Panc1 (cell line): ENCODE data around the gene TNFRSF14. TPM values are rescaled to one million over a fixed set of nuclear protein-coding genes. Genes with fewer than 3 reads are reported as not detected.

ENCODE experiments used
- ATAC-seq: fragments of 200-7000 bp; cut with Tn5 transposase; 2 replicates; pipeline ENCODE4 v1.9.1; 2020; ENCODE audit warnings: mild to moderate bottlenecking, moderate library complexity
- BruUV-seq: library from RNA; stranded (reverse); fragments of 400-500 nt; replicated peaks from 2 replicates; lab custom pipeline; 2021; lab: Mats Ljungman, UMichigan
- CTCF ChIA-PET: fragments of 300-600 bp; sonication (Branson Sonifier 250); formaldehyde crosslinking; loops from one replicate; lab custom pipeline; 2022; ENCODE audit warnings: antibody characterized with exemption; lab: Charles Lee
- POLR2A ChIA-PET: fragments of 300-600 bp; sonication (Branson Sonifier 250); formaldehyde crosslinking; loops from one replicate; lab custom pipeline; 2022; ENCODE audit warnings: antibody characterized with exemption; lab: Charles Lee
- DNase-seq: peaks from one replicate; pipeline ENCODE4 v3.0.0-alpha.2; 2010; ENCODE audit warnings: low read depth, low spot score
- H3K27ac ChIP-seq: 2 replicates; pipeline ENCODE4 v1.5.1; 2011; ENCODE audit warnings: mild to moderate bottlenecking, low read length, inconsistent platforms
- H3K27me3 ChIP-seq: fragments of 200-500 bp; sonication (Bioruptor generic); 2 replicates; pipeline ENCODE4 v1.6.0; 2014; ENCODE audit warnings: low read length, inconsistent platforms; ENCODE audit not compliant: control insufficient read depth, insufficient read depth
- H3K36me3 ChIP-seq: fragments of 200-500 bp; sonication (Bioruptor generic); 2 replicates; pipeline ENCODE4 v1.5.1; 2014; ENCODE audit warnings: inconsistent platforms, mild to moderate bottlenecking, low read length, moderate library complexity; ENCODE audit not compliant: control insufficient read depth, insufficient read depth
- H3K4me1 ChIP-seq: 2 replicates; pipeline ENCODE4 v1.5.1; 2011; ENCODE audit warnings: inconsistent platforms, mild to moderate bottlenecking, low read length, moderate library complexity; ENCODE audit not compliant: control insufficient read depth, insufficient read depth
- H3K4me3 ChIP-seq, 2 experiments: 2 replicates each; pipeline ENCODE4 v1.5.1; 2011 to 2012; ENCODE audit warnings: low read depth in 2 of 2, low read length in 2 of 2, mild to moderate bottlenecking in 2 of 2, inconsistent platforms in 1 of 2, moderate library complexity in 1 of 2
- H3K9me3 ChIP-seq: fragments of 200-500 bp; sonication (Bioruptor generic); 2 replicates; pipeline ENCODE4 v1.5.1; 2014; ENCODE audit warnings: low read depth, mild to moderate bottlenecking, inconsistent platforms, low read length, moderate library complexity; ENCODE audit not compliant: control insufficient read depth, insufficient read depth
- CTCF ChIP-seq: fragments of 450-650 bp; IDR thresholded peaks from 2 replicates; pipeline ENCODE4 v1.5.1; 2017; ENCODE audit warnings: mild to moderate bottlenecking
- POLR2AphosphoS5 ChIP-seq: IDR thresholded peaks from 2 replicates; pipeline ENCODE4 v1.6.1; 2012; ENCODE audit warnings: mild to moderate bottlenecking, low read depth, low read length, moderate library complexity
- REST ChIP-seq, 2 experiments: IDR thresholded peaks; 2 replicates each; pipeline ENCODE4 v1.6.1; 2011 to 2012; ENCODE audit warnings: low read depth in 2 of 2, control low read depth in 1 of 2, low read length in 1 of 2, mild to moderate bottlenecking in 1 of 2, moderate library complexity in 1 of 2; ENCODE audit not compliant: insufficient read depth in 1 of 2
- SIN3A ChIP-seq: IDR thresholded peaks from 2 replicates; pipeline ENCODE4 v1.6.1; 2012; ENCODE audit warnings: low read depth, mild to moderate bottlenecking, low read length, moderate library complexity, borderline replicate concordance; ENCODE audit not compliant: insufficient read depth
- TCF7L2 ChIP-seq: IDR thresholded peaks from 2 replicates; pipeline ENCODE4 v1.6.1; 2011; ENCODE audit warnings: mild to moderate bottlenecking, low read depth, low read length, inconsistent platforms
- in situ Hi-C: cut with HindIII; loops from 2 replicates; pipeline ENCODE4 v1.10.0; 2016; ENCODE audit warnings: low sequenced_read_pairs, low pct_unique_long_range_greater_than_20kb
- intact Hi-C: fragments of 100-400 bp; cut with micrococcal nuclease; formaldehyde crosslinking; loops from one replicate; pipeline ENCODE4 v1.10.0; 2022; ENCODE audit not compliant: unreplicated experiment
- total RNA-seq: library from RNA; stranded (reverse); gene quantifications from one replicate; pipeline ENCODE4 v1.2.1, GENCODE V29; 2021; ENCODE audit not compliant: unreplicated experiment

The TNFRSF14 gene
- total RNA-seq, 1 experiment from 2014 or later: 20.1 TPM

- ChIA-PET CTCF (no interaction called here), POLR2A (no interaction called here)
- no peak for TF ChIP-seq REST (IDR thresholded peaks at IDR 0.05; ENCODE audit: insufficient read depth in 1 of 2, low read depth in 2 of 2, low read length in 1 of 2)
- TF ChIP-seq POLR2AphosphoS5: no peak
- TF ChIP-seq TCF7L2: no peak
- TF ChIP-seq SIN3A: no peak
- no peak for DNase-seq
- Histone ChIP-seq H3K27me3 (no peaks in the 10 kb centered on the region), H3K4me3 (peak overlapping the region in 1 of 2 experiments; percentile 61; a peak in 1 of 4 replicates), H3K36me3 (no peaks in the 10 kb centered on the region; the same call in 1 of the 2 replicates), H3K4me1 (peaks cover 17% of the 10 kb centered on the region), H3K9me3 (no peaks in the 10 kb centered on the region), H3K27ac (no peak overlapping the region)
- in situ Hi-C loops (no loop called here), intact Hi-C loops (no loop called here)
- BruUV-seq: no TSS peak
- ATAC-seq: no peak
These were observed 28.6 kb downstream of the TNFRSF14 start for GRCh38 chr1:2584686-2585317.

GRCh38 chr1:2585318-2586092 lies 29.3 kb downstream of the TNFRSF14 start:
- BruUV-seq: TSS peak; percentile 85
- TF ChIP-seq REST (IDR thresholded peaks at IDR 0.05; ENCODE audit: insufficient read depth in 1 of 2, low read depth in 2 of 2, low read length in 1 of 2) (no peak), SIN3A (no peak), TCF7L2 (no peak), CTCF (no peak)
- POLR2A ChIA-PET: interaction anchor here (0.6 kb wide), 1 partner anchor 53 kb away, joined by 3 read pairs; no protein-coding TSS in a partner anchor

More at GRCh38 chr1:2585318-2586092, 29.3 kb downstream of the TNFRSF14 start:
- Histone ChIP-seq H3K27ac (peak overlapping the region; percentile 82), H3K4me3 (peak overlapping the region; percentile 61 to 83), H3K9me3 (no peaks in the 10 kb centered on the region), H3K27me3 (no peaks in the 10 kb centered on the region), H3K36me3 (no peaks in the 10 kb centered on the region; the same call in 1 of the 2 replicates), H3K4me1 (peaks cover 17% of the 10 kb centered on the region)
- CTCF ChIA-PET: interaction anchor here (0.6 to 0.7 kb wide), 4 partner anchors 15 to 550 kb away, joined by 3 to 6 read pairs (median 4); no protein-coding TSS in a partner anchor
- DNase-seq (no peak), ATAC-seq (no peak)
- intact Hi-C loops: no loop called here
- in situ Hi-C loops: no loop called here
